Transverse colon (tissue), 4 donors: ENCODE data around the gene ABCF1.

ENCODE experiments used
- CTCF ChIP-seq, 5 experiments: fragments of 200-600 bp in 3 of 5; fragments of 450-650 bp in 2 of 5; sonication (generic) in 3 of 5; IDR thresholded peaks; 1 replicate in 2 of 5; 2 replicates in 3 of 5; pipeline ENCODE4 v1.5.1; 2016 to 2017; ENCODE audit warnings: antibody characterized with exemption in 5 of 5, inconsistent platforms in 3 of 5, mild to moderate bottlenecking in 2 of 5, moderate library complexity in 1 of 5
- EP300 ChIP-seq: sonication (generic); formaldehyde crosslinking; IDR thresholded peaks from one replicate; pipeline ENCODE4 v1.6.1; 2017; ENCODE audit warnings: antibody characterized with exemption, low read depth
- POLR2A ChIP-seq: fragments of 450-650 bp; IDR thresholded peaks from one replicate; pipeline ENCODE4 v1.6.1; 2016; ENCODE audit warnings: antibody characterized with exemption, mild to moderate bottlenecking, moderate library complexity
- POLR2AphosphoS5 ChIP-seq, 3 donors: sonication (generic); formaldehyde crosslinking; IDR thresholded peaks; one replicate each; pipeline ENCODE4 v1.6.1; 2016; ENCODE audit warnings: antibody characterized with exemption in 3 of 3

DNA sequence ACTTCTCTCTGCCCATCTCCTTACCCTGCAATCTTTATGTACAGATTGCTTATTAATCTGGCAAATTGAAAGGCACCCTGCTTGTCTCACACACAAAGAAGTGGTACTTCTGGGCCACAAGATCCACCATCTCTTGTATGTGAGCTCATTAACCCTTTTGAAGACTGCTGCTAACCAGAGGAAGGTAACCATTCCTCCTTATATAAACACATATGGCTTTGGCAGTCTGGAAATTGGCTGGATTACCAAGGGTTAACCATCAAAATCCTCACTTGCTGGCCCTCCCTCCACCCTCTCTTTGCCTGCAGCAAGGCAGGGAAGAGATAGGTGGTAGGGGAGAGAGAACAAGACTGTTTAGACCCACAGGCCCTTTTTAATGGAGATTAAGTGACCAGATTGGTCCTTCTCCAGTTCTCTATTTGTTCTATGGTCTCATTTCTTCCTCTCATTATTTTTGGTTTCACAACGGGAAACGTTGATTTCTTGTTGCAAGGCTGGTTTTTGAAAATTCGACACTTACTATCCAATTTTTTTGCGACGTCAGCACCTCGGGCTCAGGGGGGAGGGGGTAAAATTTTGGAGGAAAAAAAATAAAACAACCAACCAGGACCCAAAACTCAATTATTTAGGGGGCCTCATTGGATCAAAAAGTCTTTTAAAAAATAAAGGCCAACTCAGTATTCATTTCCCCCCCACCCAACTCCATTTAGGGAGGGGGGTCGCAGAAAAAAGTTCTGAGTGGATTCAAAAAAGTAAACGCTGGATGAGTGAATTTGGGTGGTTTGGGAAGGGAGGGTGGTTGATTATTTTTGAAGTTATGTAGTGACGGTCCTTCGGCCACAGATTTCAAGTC is 44.9 kb downstream of the ABCF1 start:
- no peak for TF ChIP-seq POLR2A
- peak in 1 of 5 experiments; percentile 6 for TF ChIP-seq CTCF (IDR thresholded peaks at IDR 0.05)
- no peak for TF ChIP-seq EP300
- TF ChIP-seq POLR2AphosphoS5 (IDR thresholded peaks at IDR 0.05), result peak; percentile 34 to 82 (median 64)
